ENCODE measurements around the gene LRTM2. TPM values are rescaled to one million over a fixed set of nuclear protein-coding genes. Genes with fewer than 3 reads are reported as not detected.

LRTM2 gene
- total RNA-seq, 1 experiment from 2014 or later = not detected

- intact Hi-C loops (cut with micrococcal nuclease; ENCODE audit: unreplicated experiment) (no loop called here), in situ Hi-C loops (cut with HindIII; ENCODE audit: low pct_unique_long_range_greater_than_20kb, low sequenced_read_pairs) (no loop called here)
- Histone ChIP-seq H3K4me3 (ENCODE audit: low read depth in 2 of 2, low read length in 2 of 2) (no peak overlapping the region), H3K36me3 (ENCODE audit: control insufficient read depth, insufficient read depth, low read length) (no peaks in the 10 kb centered on the region), H3K4me1 (ENCODE audit: control insufficient read depth, insufficient read depth, low read length) (no peaks in the 10 kb centered on the region), H3K27me3 (ENCODE audit: control insufficient read depth, insufficient read depth, low read length) (no peaks in the 10 kb centered on the region), H3K27ac (ENCODE audit: low read length) (no peak overlapping the region), H3K9me3 (ENCODE audit: control insufficient read depth, insufficient read depth, low read depth, low read length) (no peaks in the 10 kb centered on the region)
- ChIA-PET POLR2A (no interaction called here), CTCF (no interaction called here)
- ATAC-seq = no peak
- DNase-seq (ENCODE audit: low read depth, low spot score) = no peak
- no TSS peak for BruUV-seq (replicated peaks)
- no peak for TF ChIP-seq REST (IDR thresholded peaks at IDR 0.05; ENCODE audit: insufficient read depth in 1 of 2, low read depth in 2 of 2, low read length in 1 of 2)
- TF ChIP-seq TCF7L2 (IDR thresholded peaks at IDR 0.05; ENCODE audit: low read depth, low read length) = no peak
- no peak for TF ChIP-seq CTCF (IDR thresholded peaks at IDR 0.05)
- TF ChIP-seq SIN3A (IDR thresholded peaks at IDR 0.05; ENCODE audit: borderline replicate concordance, insufficient read depth, low read depth, low read length) = no peak
- TF ChIP-seq POLR2AphosphoS5 (IDR thresholded peaks at IDR 0.05; ENCODE audit: low read depth, low read length) = no peak
Measured at GRCh38 chr12:1877169-1877878, 57.0 kb downstream of the LRTM2 start.

GRCh38 chr12:1878214-1878613 is 57.8 kb downstream of the LRTM2 start:
- H3K4me1 ChIP-seq (ENCODE audit: control insufficient read depth, insufficient read depth, low read length) = no peaks in the 10 kb centered on the region
- no peaks in the 10 kb centered on the region for H3K27me3 ChIP-seq (ENCODE audit: control insufficient read depth, insufficient read depth, low read length)
- H3K27ac ChIP-seq (ENCODE audit: low read length) = no peak overlapping the region
- TF ChIP-seq REST (IDR thresholded peaks at IDR 0.05; ENCODE audit: insufficient read depth in 1 of 2, low read depth in 2 of 2, low read length in 1 of 2) (no peak), SIN3A (IDR thresholded peaks at IDR 0.05; ENCODE audit: borderline replicate concordance, insufficient read depth, low read depth, low read length) (no peak), POLR2AphosphoS5 (IDR thresholded peaks at IDR 0.05; ENCODE audit: low read depth, low read length) (no peak), TCF7L2 (IDR thresholded peaks at IDR 0.05; ENCODE audit: low read depth, low read length) (no peak), CTCF (IDR thresholded peaks at IDR 0.05) (no peak)
- POLR2A ChIA-PET = no interaction called here
- DNase-seq (ENCODE audit: low read depth, low spot score) = no peak
- intact Hi-C loops (cut with micrococcal nuclease; ENCODE audit: unreplicated experiment) (no loop called here), in situ Hi-C loops (cut with HindIII; ENCODE audit: low pct_unique_long_range_greater_than_20kb, low sequenced_read_pairs) (no loop called here)
- H3K36me3 ChIP-seq (ENCODE audit: control insufficient read depth, insufficient read depth, low read length) = no peaks in the 10 kb centered on the region
- no peak for ATAC-seq
- H3K9me3 ChIP-seq (ENCODE audit: control insufficient read depth, insufficient read depth, low read depth, low read length) = no peaks in the 10 kb centered on the region
- no peak overlapping the region for H3K4me3 ChIP-seq (ENCODE audit: low read depth in 2 of 2, low read length in 2 of 2)
- CTCF ChIA-PET = no interaction called here
- no TSS peak for BruUV-seq (replicated peaks)
